ENCODE results near the gene ACOT4.
A peak's percentile ranks its signal among the peaks of the same experiment; 100 is the strongest.
"Not testable (repeated sequence)": the region's sequence is repeated elsewhere in the genome, so short reads cannot be mapped to it uniquely, and the experiment has no call there.

Gene ACOT4

DNA sequence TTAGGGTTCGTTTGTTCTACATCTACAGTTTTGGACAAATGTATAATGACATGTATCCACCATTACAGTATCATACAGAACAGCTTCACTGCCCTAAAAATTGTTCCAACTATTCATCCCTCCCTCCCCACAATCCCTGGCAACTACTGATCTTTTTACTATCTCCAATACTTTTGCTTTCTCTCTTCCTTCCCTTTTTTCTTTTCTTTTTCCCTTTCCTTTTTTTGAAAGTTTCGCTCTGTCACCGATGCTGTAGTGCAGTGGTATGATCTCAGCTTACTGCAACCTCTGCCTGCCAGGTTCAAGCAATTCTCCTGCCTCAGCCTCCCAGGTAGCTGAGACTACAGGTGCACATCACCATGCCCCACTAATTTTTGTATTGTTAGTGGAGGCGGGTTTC lies 2.6 kb upstream of the ACOT4 start:
- DNase-seq (ENCODE audit: low spot score in 2 of 2) = no peak
- peaks cover 5% of the 10 kb centered on the region for H3K4me1 Mint-ChIP-seq
- no peak overlapping the region for H3K27ac Mint-ChIP-seq (ENCODE audit: low read depth)
- H3K27me3 Mint-ChIP-seq = no peaks in the 10 kb centered on the region
- no peak overlapping the region for H3K4me3 Mint-ChIP-seq
- H3K36me3 Mint-ChIP-seq (ENCODE audit: insufficient read depth) = peaks cover 1% of the 10 kb centered on the region
- H3K9me3 Mint-ChIP-seq = no peaks in the 10 kb centered on the region
- ATAC-seq (replicated peaks; ENCODE audit: extremely low read depth, poor library complexity, severe bottlenecking) = no peak

DNA sequence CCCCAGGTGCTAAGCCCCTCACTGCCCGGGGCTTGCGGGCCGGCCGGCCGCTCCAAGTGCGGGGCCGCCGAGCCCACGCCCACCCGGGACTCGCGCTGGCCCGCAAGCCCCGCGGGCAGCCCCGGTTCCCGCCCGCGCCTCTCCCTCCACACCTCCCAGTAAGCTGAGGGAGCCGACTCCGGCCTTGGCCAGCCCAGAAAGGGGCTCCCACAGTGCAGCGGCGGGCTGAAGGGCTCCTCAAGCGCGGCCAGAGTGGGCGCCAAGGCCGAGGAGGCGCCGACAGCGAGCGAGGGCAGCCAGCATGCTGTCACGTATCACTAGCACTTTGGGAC lies 1.0 kb upstream of the ACOT4 start:
- not testable (repeated sequence) for H3K27me3 Mint-ChIP-seq; H3K4me1 Mint-ChIP-seq; H3K36me3 Mint-ChIP-seq (ENCODE audit: insufficient read depth); ATAC-seq (replicated peaks; ENCODE audit: extremely low read depth, poor library complexity, severe bottlenecking); H3K9me3 Mint-ChIP-seq; DNase-seq (ENCODE audit: low spot score in 2 of 2); H3K27ac Mint-ChIP-seq (ENCODE audit: low read depth)
- peak overlapping the region; percentile 78 for H3K4me3 Mint-ChIP-seq

DNA sequence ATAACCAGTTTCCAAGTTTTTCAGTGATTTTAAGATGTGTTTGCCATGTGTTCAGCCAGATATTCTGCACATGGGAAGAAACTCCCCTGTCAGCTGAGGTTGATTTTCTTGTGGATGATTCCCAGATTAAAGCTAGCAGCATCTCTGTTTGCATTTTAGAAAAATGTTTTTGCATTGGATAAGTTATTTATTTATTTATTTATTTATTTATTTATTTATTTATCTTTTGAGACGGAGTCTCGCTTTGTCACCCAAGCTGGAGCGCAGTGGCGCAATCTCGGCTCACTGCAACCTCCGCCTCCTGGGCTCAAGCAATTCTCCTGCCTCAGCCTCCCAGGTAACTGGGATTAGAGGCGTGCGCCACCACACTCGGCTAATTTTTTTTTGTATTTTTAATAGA lies 2.8 kb downstream of the ACOT4 start:
- H3K36me3 Mint-ChIP-seq (ENCODE audit: insufficient read depth) = peaks cover 3% of the 10 kb centered on the region
- no peaks in the 10 kb centered on the region for H3K9me3 Mint-ChIP-seq
- DNase-seq (ENCODE audit: low spot score in 2 of 2) = no peak
- H3K4me1 Mint-ChIP-seq = peaks cover 5% of the 10 kb centered on the region
- no peak overlapping the region for H3K27ac Mint-ChIP-seq (ENCODE audit: low read depth)
- no peaks in the 10 kb centered on the region for H3K27me3 Mint-ChIP-seq
- ATAC-seq (replicated peaks; ENCODE audit: extremely low read depth, poor library complexity, severe bottlenecking) = no peak
- H3K4me3 Mint-ChIP-seq = no peak overlapping the region

DNA sequence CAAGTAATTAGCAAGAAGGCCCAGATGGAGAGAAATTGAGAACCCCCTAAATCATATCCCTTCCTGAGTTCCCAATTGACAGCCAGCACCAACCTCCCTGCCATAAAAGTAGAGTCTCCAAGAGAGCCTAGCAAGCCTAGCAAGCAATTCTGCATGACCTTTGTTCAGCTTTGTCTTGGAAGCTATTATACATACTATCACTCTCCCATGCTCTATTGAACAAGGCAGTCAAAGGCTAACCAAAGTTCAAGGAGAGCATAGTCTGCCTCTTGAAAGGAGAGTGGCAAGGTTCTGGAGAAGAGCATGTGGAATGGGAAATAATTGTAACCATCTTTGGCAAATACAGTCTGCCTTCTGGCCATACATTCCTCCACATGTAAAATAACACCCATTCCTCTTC lies 7.8 kb downstream of the ACOT4 start:
- H3K4me1 Mint-ChIP-seq = no peaks in the 10 kb centered on the region
- no peaks in the 10 kb centered on the region for H3K9me3 Mint-ChIP-seq
- H3K4me3 Mint-ChIP-seq = no peak overlapping the region
- no peaks in the 10 kb centered on the region for H3K27me3 Mint-ChIP-seq
- DNase-seq (ENCODE audit: low spot score in 2 of 2) (no peak), ATAC-seq (replicated peaks; ENCODE audit: extremely low read depth, poor library complexity, severe bottlenecking) (no peak)
- no peak overlapping the region for H3K27ac Mint-ChIP-seq (ENCODE audit: low read depth)
- no peaks in the 10 kb centered on the region for H3K36me3 Mint-ChIP-seq (ENCODE audit: insufficient read depth)

DNA sequence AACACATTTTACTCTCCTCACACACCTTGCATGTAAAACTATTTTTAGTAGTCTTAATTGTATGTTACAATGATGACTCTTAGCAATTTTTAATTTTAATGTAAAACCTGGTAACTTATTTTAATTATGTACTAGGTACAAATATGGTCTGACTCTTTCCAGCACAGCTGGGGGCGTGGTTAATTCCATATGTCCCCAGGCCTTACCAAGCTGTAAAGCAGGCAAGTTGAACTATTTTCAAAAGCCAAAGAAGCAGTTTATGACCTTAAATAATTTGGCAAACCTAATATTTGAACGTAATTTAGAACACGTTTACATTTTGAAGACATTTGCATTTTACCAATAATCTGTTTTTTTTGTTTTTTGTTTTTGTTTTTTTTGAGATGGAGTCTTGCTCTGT lies 11.3 kb downstream of the ACOT4 start:
- H3K4me3 Mint-ChIP-seq = no peak overlapping the region
- no peaks in the 10 kb centered on the region for H3K36me3 Mint-ChIP-seq (ENCODE audit: insufficient read depth)
- no peak overlapping the region for H3K27ac Mint-ChIP-seq (ENCODE audit: low read depth)
- H3K27me3 Mint-ChIP-seq = no peaks in the 10 kb centered on the region
- ATAC-seq (replicated peaks; ENCODE audit: extremely low read depth, poor library complexity, severe bottlenecking) (no peak), DNase-seq (ENCODE audit: low spot score in 2 of 2) (no peak)
- H3K4me1 Mint-ChIP-seq = no peaks in the 10 kb centered on the region
- H3K9me3 Mint-ChIP-seq = no peaks in the 10 kb centered on the region

DNA sequence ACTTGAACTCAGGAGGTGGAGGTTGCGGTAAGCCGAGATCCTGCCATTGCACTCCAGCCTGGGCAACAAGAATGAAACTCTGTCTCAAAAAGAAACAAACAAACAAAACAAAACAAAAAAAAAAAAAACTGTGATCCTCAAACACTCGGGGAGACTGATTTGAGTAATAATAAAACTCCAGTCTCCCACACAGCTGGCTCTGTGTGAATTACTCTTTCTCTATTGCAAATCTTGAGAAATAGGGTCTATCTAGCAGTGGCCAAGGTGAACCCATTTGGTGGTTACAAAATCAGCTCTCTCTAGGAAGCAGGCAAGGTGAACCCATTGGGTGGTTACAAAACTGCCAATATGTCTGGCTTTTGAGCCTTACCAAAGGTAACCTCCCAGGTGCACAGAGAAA lies 14.6 kb downstream of the ACOT4 start:
- DNase-seq (ENCODE audit: low spot score in 2 of 2) = no peak
- no peak for ATAC-seq (replicated peaks; ENCODE audit: extremely low read depth, poor library complexity, severe bottlenecking)
- Mint-ChIP-seq H3K27ac (ENCODE audit: low read depth) (no peak overlapping the region), H3K4me3 (no peak overlapping the region), H3K27me3 (no peaks in the 10 kb centered on the region), H3K9me3 (no peaks in the 10 kb centered on the region), H3K36me3 (ENCODE audit: insufficient read depth) (no peaks in the 10 kb centered on the region), H3K4me1 (no peaks in the 10 kb centered on the region)

DNA sequence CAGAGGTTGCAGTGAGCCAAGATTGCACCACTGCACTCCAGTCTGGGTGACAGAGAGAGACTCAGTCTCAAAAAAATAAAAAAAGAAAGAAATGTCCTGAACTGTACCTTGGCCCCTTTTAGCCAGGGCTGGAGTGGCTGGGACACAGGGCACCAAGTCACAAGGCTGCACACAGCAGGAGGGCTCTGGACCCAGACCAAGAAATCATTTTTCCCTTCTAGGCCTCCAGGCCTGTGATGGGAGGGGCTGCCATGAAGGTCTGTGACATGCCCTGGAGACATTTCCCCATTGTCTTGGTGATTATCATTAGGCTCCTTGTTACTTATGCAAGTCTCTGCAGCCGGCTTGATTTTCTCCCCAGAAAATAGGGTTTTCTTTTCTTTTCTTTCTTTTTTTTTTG lies 15.6 kb downstream of the ACOT4 start:
- Mint-ChIP-seq H3K27me3 (no peaks in the 10 kb centered on the region), H3K9me3 (no peaks in the 10 kb centered on the region), H3K27ac (ENCODE audit: low read depth) (no peak overlapping the region), H3K36me3 (ENCODE audit: insufficient read depth) (no peaks in the 10 kb centered on the region), H3K4me1 (no peaks in the 10 kb centered on the region), H3K4me3 (no peak overlapping the region)
- no peak for DNase-seq (ENCODE audit: low spot score in 2 of 2)
- ATAC-seq (replicated peaks; ENCODE audit: extremely low read depth, poor library complexity, severe bottlenecking) = no peak

DNA sequence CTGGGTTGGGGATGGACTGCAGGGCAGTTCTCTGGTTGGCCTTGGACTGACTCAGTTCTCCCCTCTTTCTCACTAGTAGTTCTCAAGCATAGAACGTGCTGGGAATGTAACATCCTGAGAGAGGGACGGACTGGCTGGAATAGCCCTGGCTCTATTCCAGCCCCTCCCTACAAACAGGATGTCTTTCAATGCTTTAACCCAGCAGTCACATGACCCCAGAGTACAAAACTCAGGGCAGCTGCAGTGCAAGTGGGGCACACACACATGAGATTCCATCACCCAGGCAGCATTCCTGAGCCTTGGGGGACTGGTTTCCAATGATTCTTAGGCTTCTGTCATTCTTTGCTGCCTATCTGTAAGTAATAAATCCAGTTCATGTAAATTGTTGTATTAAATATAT lies 19.0 kb downstream of the ACOT4 start:
- H3K36me3 Mint-ChIP-seq (ENCODE audit: insufficient read depth) = peaks cover 5% of the 10 kb centered on the region
- H3K27me3 Mint-ChIP-seq = no peaks in the 10 kb centered on the region
- H3K4me1 Mint-ChIP-seq = no peaks in the 10 kb centered on the region
- no peak for DNase-seq (ENCODE audit: low spot score in 2 of 2)
- H3K9me3 Mint-ChIP-seq = no peaks in the 10 kb centered on the region
- H3K27ac Mint-ChIP-seq (ENCODE audit: low read depth) = no peak overlapping the region
- no peak overlapping the region for H3K4me3 Mint-ChIP-seq
- no peak for ATAC-seq (replicated peaks; ENCODE audit: extremely low read depth, poor library complexity, severe bottlenecking)

DNA sequence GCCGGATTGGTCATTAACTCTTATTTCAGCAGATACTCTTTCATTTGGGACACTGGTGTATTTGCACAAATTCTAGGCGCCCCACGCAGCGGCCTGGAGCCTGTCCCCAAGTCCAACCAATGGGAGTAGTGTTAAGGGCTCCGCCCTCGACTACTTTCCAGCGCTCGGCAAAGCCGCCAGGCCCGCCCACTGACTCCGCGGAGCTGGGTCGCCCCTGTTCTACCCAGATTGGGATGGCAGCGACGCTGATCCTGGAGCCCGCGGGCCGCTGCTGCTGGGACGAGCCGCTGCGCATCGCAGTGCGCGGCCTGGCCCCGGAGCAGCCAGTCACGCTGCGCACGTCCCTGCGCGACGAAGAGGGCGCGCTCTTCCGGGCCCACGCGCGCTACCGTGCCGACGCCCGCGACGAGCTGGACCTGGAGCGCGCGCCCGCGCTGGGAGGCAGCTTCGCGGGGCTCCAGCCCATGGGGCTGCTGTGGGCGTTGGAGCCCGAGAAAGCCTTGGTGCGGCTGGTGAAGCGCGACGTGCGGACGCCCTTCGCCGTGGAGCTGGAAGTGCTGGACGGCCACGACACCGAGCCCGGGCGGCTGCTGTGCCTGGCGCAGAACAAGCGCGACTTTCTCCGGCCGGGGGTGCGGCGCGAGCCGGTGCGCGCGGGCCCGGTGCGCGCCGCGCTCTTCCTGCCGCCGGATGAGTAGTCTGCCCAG lies 20.8 kb downstream of the ACOT4 start, which contains the start of gene ACOT6:
ACOT6 (plus strand) TSS at position 179 of the 707 bp plus-strand sequence; CDS start at position 234, 55 bp downstream.
- peak within 1 kb of the TSS; percentile 86 for H3K4me3 Mint-ChIP-seq
- DNase-seq (ENCODE audit: low spot score in 2 of 2) (peak; percentile 50 to 56), ATAC-seq (replicated peaks; ENCODE audit: extremely low read depth, poor library complexity, severe bottlenecking) (peak; percentile 94)
- no peaks in the 10 kb centered on the region for H3K4me1 Mint-ChIP-seq
- peaks cover 5% of the 10 kb centered on the region for H3K36me3 Mint-ChIP-seq (ENCODE audit: insufficient read depth)
- H3K9me3 Mint-ChIP-seq = no peaks in the 10 kb centered on the region
- no peaks in the 10 kb centered on the region for H3K27me3 Mint-ChIP-seq
- H3K27ac Mint-ChIP-seq (ENCODE audit: low read depth) = peak within 1 kb of the TSS; percentile 87

DNA sequence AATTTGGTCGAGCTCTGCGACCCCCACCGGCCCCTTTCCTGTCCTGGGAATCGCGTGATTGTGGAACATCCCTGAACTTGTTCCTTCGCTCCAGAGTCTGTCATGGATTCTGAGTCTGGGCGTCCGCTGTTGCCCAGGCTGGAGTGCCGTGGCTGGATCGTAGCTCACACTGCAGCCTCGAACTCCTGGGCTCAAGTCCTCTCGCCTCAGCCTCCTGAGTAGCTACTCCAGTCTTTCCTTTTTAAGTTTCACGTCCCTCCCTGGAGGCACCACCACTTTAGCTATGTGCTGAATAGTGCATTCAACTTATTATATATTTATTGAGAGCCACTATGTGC lies 21.3 kb downstream of the ACOT4 start:
- H3K9me3 Mint-ChIP-seq = no peaks in the 10 kb centered on the region
- H3K27me3 Mint-ChIP-seq = no peaks in the 10 kb centered on the region
- H3K4me1 Mint-ChIP-seq = no peaks in the 10 kb centered on the region
- peak overlapping the region; percentile 87 for H3K27ac Mint-ChIP-seq (ENCODE audit: low read depth)
- peak overlapping the region; percentile 86 for H3K4me3 Mint-ChIP-seq
- peaks cover 5% of the 10 kb centered on the region for H3K36me3 Mint-ChIP-seq (ENCODE audit: insufficient read depth)
- peak; percentile 7 for ATAC-seq (replicated peaks; ENCODE audit: extremely low read depth, poor library complexity, severe bottlenecking)
- no peak for DNase-seq (ENCODE audit: low spot score in 2 of 2)

DNA sequence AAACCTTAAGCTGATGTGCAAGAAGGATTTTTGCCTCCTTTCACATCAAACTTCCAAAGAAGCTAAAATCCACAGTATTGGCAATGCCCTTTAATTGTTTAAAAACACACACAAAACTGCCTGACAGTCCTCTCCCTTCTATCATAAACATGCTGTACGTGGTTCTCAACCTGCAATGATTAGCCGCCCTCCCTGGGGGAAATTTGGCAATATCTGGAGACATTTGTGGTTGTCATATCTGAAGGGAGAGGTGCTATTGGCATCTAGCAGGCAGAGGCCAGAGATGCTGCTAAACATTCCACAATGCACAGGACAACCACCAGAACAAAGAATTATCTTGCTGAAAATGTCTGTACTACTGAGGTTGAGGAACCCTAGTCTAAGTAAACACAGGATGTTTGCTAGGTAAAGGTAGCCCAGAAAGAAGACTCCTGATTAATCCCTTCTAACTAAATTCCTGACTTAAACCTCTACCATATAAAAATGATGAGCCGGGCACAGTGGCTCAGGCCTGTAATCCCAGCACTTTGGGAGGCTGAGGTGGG lies 21.8 kb downstream of the ACOT4 start:
- H3K27me3 Mint-ChIP-seq = no peaks in the 10 kb centered on the region

DNA sequence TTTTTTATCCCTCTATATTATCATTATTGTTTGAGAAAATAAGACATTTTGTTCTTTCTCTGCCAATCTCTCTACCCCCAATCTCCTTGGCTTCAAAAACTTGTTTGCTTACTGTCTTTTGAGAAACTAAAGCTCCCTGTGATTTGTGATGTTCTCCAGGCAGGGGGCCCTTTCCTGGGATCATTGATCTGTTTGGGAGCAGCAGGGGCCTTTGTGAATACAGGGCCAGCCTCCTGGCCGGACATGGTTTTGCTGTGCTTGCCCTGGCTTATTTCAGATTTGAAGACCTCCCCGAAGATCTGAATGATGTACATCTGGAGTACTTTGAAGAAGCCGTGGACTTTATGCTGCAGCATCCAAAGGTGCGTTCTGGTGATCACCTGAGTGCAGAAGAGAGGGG lies 25.2 kb downstream of the ACOT4 start:
- Mint-ChIP-seq H3K27ac (ENCODE audit: low read depth) (no peak overlapping the region), H3K36me3 (ENCODE audit: insufficient read depth) (peaks cover 5% of the 10 kb centered on the region)
- no peak for ATAC-seq (replicated peaks; ENCODE audit: extremely low read depth, poor library complexity, severe bottlenecking)

More for the DNA sequence above, 21.8 kb downstream of the ACOT4 start:
- H3K4me1 Mint-ChIP-seq = no peaks in the 10 kb centered on the region
- H3K9me3 Mint-ChIP-seq = no peaks in the 10 kb centered on the region
- peaks cover 5% of the 10 kb centered on the region for H3K36me3 Mint-ChIP-seq (ENCODE audit: insufficient read depth)
- peak overlapping the region; percentile 86 for H3K4me3 Mint-ChIP-seq
- DNase-seq (ENCODE audit: low spot score in 2 of 2) (no peak), ATAC-seq (replicated peaks; ENCODE audit: extremely low read depth, poor library complexity, severe bottlenecking) (no peak)
- peak overlapping the region; percentile 87 for H3K27ac Mint-ChIP-seq (ENCODE audit: low read depth)

DNA sequence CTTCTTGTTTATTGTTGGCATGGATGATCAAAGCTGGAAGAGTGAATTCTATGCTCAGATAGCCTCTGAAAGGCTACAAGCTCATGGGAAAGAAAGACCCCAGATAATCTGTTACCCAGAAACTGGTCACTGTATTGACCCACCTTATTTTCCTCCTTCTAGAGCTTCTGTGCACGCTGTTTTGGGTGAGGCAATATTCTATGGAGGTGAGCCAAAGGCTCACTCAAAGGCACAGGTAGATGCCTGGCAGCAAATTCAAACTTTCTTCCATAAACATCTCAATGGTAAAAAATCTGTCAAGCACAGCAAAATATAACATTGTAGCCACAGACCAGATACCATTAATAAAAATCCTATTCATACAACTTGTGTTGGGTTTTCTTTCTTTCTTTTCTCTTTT lies 27.9 kb downstream of the ACOT4 start:
- no peak for DNase-seq (ENCODE audit: low spot score in 2 of 2)
- peaks cover 2% of the 10 kb centered on the region for H3K36me3 Mint-ChIP-seq (ENCODE audit: insufficient read depth)

More for the DNA sequence above, 25.2 kb downstream of the ACOT4 start:
- H3K27me3 Mint-ChIP-seq = no peaks in the 10 kb centered on the region
- H3K4me3 Mint-ChIP-seq = no peak overlapping the region
- no peak for DNase-seq (ENCODE audit: low spot score in 2 of 2)
- no peaks in the 10 kb centered on the region for H3K4me1 Mint-ChIP-seq
- H3K9me3 Mint-ChIP-seq = no peaks in the 10 kb centered on the region

More for the DNA sequence above, 27.9 kb downstream of the ACOT4 start:
- H3K4me1 Mint-ChIP-seq = no peaks in the 10 kb centered on the region
- no peak for ATAC-seq (replicated peaks; ENCODE audit: extremely low read depth, poor library complexity, severe bottlenecking)
- H3K4me3 Mint-ChIP-seq = no peak overlapping the region
- no peaks in the 10 kb centered on the region for H3K27me3 Mint-ChIP-seq
- H3K9me3 Mint-ChIP-seq = no peaks in the 10 kb centered on the region
- H3K27ac Mint-ChIP-seq (ENCODE audit: low read depth) = no peak overlapping the region
